ENCODE results near the gene CLEC17A.
"Not testable (repeated sequence)": the region's sequence is repeated elsewhere in the genome, so short reads cannot be mapped to it uniquely, and the experiment has no call there.

The CLEC17A gene, protein sequence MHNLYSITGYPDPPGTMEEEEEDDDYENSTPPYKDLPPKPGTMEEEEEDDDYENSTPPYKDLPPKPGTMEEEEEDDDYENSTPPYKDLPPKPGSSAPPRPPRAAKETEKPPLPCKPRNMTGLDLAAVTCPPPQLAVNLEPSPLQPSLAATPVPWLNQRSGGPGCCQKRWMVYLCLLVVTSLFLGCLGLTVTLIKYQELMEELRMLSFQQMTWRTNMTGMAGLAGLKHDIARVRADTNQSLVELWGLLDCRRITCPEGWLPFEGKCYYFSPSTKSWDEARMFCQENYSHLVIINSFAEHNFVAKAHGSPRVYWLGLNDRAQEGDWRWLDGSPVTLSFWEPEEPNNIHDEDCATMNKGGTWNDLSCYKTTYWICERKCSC

DNA sequence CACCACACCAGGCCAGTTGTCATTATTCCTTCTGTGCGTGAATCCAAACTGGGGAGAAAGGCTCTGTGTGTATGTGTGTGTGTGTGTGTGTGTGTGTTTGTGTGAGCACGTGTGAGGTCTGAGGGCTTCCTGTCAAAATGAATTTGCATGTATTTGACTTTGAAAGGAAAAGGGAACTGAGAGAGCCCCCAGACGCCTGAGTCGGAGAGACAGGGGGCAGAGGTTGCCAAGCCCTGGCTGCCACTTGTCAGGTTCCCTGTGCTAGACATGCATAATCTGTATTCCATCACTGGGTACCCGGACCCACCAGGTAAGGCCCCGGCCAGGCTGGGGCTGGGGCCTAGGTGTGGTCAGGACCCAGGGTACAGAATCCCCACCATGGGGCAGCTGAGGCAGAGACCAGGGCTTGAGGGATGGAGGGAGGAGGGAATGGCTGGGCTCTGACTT lies at the start of gene CLEC17A:
Gene CLEC17A, plus strand, starts transcription at position 191 of the 447 bp plus-strand sequence. Its CDS starts 77 bp downstream, at position 268.
- DNase-seq (ENCODE audit: low read depth, low spot score), result no peak

DNA sequence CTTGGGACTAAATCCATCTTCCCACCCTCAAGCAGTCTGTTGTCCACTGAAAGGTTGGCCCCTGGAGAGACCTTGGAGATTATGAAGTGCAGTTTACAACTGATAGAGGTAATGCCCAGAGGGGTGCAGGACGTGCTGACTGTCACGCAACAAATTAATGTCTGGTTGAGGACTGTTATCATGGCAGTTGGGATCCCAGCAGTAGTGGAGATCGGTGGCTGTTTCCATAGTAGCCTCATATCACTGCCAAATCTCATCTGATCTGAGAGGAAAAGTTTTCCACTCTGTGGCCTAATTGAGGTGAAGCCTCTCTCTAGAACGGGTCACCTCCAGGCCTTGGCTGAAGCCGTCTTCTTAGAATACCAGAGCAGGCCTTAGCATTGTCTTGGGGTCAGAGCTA lies 49.4 kb upstream of the CLEC17A start:
- DNase-seq (ENCODE audit: low read depth, low spot score), result no peak

DNA sequence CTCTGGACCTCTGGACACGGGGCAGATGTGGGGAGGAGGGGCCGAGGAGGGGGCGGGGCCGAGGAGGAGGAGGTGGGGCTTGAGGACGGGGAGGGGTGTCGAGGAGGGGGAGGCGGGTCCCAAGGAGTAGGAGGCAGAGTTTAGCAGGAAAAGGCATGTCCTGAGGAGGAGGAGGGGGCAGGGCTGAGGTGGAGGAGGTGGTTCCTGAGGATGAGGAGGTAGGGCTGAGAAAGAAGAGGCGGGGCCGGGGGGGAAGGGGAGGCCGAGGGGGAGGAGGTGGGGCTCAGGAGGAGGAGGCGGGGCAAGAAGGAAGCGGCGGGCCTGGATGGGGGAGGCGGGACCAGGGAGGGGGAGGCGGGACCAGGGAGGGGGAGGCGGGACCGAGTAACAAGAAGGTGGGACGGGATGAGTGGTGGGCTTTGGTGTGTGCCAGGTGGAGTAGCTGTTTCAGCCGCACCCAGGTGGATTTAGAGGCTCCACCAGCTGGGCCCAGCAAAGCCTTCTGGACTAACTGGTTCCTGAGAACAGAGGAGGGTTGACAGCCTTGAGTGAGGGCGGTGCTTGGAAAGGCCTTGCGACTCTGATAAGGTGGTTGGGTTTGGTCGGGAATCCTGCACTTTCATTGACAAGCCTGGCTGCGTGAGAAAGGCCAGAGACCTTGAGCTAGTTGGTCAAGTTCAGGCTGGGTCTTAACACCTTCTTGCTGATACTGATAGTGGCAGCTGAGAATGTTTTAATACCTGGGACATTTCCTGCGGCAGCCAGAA lies 45.8 kb upstream of the CLEC17A start:
- peak; percentile 95 for DNase-seq (ENCODE audit: low read depth, low spot score)

DNA sequence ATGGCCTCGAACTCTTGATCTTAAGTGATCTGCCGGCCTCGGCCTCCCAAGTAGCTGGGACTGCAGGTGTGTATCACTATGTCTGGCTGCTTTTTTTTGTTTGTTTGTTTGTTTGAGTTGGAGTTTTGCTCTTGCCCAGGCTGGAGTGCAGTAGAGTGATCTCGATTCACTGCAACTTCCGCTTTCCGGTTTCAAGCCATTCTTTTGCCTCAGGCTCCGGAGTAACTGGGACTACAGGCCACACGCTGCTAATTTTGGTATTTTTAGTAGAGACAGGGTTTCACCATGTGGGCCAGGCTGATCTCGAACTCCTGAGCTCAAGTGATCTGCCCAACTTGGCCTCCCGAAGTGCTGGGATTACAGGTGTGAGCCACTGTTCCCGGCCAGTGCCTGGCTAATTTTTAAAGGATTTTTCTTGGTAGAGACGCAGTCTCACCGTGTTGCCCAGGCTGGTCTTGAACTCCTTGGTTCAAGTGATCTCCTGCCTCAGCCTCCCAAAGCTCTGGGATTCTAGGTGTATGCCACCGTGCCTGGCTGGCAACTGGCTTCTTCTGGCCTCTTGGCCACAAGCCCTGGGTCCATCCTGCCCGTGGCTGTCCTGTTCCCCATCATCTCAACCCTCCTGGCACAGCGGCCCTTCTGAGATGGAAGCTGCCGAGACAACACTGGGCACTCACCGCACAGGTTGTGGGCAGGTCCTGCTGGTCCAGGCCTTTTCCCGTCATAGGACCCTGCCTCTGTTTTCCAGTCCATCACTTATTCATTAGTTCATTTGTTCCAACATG lies 42.0 kb upstream of the CLEC17A start:
- no peak for DNase-seq (ENCODE audit: low read depth, low spot score)

- DNase-seq (ENCODE audit: low read depth, low spot score), result not testable (repeated sequence)
Measured at GRCh38 chr19:14541979-14542378, 40.9 kb upstream of the CLEC17A start.

DNA sequence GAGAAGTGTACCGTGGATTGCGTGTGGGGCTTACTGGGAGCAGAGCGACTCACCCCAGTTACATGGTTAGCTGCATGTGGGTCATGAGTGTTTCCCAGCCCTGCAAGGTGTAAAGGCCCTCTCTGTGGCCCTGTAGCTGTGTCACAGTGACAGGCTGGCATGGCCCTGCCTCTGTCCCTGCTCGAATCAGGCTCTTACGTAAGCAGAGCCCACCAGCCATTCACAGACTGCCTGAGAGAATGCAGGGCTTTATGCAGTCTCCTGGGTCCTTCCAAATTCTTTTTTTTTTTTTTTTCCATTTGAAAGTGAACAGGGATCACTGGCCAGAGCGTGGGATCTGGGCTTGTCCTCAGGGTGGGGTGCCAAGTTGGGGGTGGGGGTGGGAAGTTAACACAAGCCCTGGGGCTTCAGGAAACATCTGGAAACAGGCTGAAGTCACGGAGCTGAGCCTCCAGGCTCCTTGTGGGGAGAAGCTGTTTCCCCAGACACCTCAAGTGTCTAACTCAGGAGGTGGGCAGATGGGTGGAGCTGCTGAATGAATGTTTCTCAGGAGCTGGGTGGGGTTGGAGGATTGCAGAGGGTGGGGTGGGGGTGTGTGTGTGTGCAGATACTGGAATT lies 40.1 kb upstream of the CLEC17A start:
- DNase-seq (ENCODE audit: low read depth, low spot score), result no peak

GRCh38 chr19:14544047-14544446 lies 38.8 kb upstream of the CLEC17A start:
- no peak for DNase-seq (ENCODE audit: low read depth, low spot score)

DNA sequence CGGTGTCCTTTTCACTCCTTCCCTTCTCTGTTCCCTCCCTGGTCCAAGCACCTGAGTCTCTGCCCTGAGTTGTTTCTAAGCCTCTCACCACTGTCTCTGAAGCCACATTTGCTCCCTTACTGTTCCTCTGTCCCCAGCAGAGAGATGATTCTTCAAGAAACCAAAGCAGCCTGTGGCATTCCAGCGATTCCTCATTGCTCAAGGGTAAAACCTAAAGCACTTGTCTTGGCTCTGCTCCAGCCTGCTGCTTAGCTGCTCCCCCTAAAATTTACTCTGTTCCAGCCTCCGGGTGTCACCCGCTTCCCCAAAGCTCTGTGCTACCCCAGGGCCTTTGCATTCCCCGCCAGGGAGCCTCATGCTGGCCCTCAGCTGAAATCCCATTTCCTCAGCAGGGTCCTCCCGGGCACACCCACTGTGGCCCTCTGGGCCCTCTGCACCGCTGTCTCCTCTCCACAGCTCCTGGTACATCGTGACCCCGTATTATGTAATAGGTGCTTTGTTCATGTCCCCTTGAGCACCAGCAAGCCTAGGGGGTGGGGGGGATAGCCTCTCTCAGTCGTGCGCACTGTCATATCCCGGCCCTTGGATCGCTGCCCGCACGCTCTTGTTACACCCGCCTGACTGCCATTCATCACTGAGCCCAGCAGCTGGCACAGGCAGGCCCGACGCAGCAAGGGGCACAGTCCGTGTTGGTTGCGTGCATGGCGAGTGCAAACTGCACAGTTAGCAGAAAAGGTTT lies 37.7 kb upstream of the CLEC17A start:
- DNase-seq (ENCODE audit: low read depth, low spot score), result no peak

GRCh38 chr19:14545716-14546082 lies 37.2 kb upstream of the CLEC17A start:
- DNase-seq (ENCODE audit: low read depth, low spot score), result no peak

GRCh38 chr19:14550201-14550754 lies 32.6 kb upstream of the CLEC17A start:
- no peak for DNase-seq (ENCODE audit: low read depth, low spot score)

GRCh38 chr19:14551134-14552005 lies 31.5 kb upstream of the CLEC17A start:
- DNase-seq (ENCODE audit: low read depth, low spot score), result peak; percentile 87

GRCh38 chr19:14552006-14552360 lies 30.9 kb upstream of the CLEC17A start:
- DNase-seq (ENCODE audit: low read depth, low spot score), result not testable (repeated sequence)

DNA sequence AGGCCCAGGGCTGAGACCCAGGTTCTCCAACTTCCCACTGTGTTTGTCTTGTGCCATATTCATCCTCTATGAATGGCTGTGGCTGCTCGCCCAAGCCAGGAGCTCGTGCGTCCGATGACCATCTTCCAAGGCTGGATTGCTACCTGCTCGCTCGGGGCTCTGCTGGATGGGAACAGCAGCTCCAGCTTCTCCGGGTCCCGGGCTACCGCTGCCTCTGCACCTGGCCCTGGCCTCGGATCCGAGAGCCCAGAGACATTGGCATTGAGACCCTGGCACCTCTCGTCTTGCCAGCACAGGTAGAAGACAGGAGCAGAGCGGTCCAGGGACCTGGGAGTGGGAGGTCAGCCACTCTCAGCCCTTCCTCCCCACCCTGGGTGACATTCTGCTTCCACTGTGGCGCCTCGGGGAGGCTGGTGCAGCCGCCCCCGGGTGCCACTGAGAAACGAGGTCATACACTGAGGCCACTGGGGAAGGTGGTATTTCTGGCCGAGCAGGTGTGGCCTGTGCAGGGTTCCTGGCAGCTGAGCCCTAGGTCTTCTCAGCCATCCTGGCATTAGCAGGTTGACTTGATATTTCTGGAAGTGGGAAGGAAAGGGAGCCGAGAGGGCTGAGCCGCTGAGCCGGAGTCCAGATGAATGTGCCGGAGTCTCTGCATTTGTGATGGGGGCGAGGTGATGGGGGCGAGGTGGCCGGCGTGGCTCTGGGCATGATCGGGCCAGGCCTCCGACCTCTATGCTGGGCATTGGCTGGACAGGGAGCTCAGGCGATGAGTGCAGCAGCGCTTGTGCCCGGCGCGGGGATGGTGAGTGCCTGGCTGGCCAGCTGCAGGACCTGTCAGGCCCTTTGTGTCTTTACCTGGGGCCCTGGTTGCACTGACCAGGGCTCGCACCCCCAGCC lies 29.6 kb upstream of the CLEC17A start:
- DNase-seq (ENCODE audit: low read depth, low spot score), result no peak

- no peak for DNase-seq (ENCODE audit: low read depth, low spot score)
Measured at GRCh38 chr19:14553939-14554243, 29.0 kb upstream of the CLEC17A start.

DNA sequence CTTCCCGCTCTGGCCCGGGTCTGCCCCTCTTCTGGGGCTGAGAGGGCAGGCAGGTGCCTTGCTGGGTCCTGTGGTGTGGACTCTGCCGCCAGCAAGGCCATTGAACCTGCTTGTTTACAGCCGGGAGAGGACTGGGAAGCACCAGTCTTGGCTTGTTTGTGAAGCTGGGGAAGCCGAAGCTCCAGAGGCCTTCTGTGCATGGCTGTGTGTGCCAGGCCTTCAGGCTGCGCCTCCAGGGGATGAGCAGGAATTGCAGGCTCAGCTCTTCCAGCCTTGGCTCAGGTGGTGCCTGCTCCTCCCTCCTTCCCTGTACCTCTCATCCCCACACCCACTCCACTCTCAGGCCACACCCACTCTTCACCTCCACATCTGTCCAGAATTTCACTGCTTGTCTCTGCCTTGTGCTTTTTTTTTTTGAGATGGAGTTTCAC lies 28.5 kb upstream of the CLEC17A start:
- peak; percentile 74 for DNase-seq (ENCODE audit: low read depth, low spot score)

DNA sequence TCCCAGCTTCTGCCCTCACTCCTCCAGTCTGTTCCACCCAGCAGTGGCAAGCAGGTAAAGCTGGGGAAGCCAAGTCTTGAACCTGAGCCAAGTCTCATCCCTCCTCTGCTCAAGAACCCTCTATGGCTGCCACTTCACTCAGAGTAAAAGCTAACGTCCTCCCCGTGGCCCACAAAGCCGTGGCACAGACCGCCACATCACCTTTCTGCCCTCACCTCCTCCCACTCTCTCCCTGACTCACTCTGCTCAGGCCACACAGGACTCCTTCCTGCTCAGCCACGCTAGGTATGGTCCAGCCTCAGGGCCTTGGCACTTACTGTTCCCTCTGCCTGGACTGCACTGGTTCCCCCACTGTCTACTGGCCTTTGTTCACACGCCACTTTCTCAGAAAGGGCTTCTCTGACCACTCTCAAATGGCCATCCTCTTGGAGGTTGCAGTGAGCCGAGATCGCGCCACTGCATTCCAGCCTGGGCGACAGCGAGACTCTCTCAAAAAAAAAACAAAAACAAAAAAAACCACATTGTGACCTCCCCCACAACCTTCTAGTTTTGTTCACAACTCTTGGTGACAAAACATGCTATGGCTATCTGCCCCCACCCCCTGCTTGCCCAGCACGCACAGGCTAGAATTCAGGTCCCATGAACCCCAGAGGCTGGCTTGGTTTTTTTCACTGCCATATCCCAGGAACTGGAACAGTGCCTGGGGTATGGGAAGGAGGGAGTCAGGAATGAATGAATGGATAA lies 26.8 kb upstream of the CLEC17A start:
- no peak for DNase-seq (ENCODE audit: low read depth, low spot score)

- DNase-seq (ENCODE audit: low read depth, low spot score), result peak; percentile 93
Measured at GRCh38 chr19:14556662-14557188, 26.2 kb upstream of the CLEC17A start.

Data from ELF-1 (cell line).